HG03060 (cell line): Measurements from ENCODE around the gene SLC22A7.

Experiments
- ATAC-seq: cut with Tn5 transposase; IDR thresholded peaks from one replicate; pipeline ENCODE4 v1.9.1; 2021; ENCODE audit warnings: low read depth, moderate number of reproducible peaks; ENCODE audit not compliant: unreplicated experiment

Gene SLC22A7

GRCh38 chr6:43264599-43265145 is 33.4 kb upstream of the SLC22A7 start:
- ATAC-seq: no peak

- no peak for ATAC-seq
Measured at GRCh38 chr6:43265564-43265963, 32.5 kb upstream of the SLC22A7 start.

- no peak for ATAC-seq
Measured at GRCh38 chr6:43267619-43268354, 30.3 kb upstream of the SLC22A7 start.

GRCh38 chr6:43268355-43268700 is 29.7 kb upstream of the SLC22A7 start:
- no peak for ATAC-seq

GRCh38 chr6:43268782-43269272 is 29.2 kb upstream of the SLC22A7 start:
- ATAC-seq: no peak

GRCh38 chr6:43269273-43270007 is 28.6 kb upstream of the SLC22A7 start:
- ATAC-seq: no peak

GRCh38 chr6:43271103-43271815 is 26.8 kb upstream of the SLC22A7 start:
- no peak for ATAC-seq

- no peak for ATAC-seq
Measured at GRCh38 chr6:43271944-43272343, 26.1 kb upstream of the SLC22A7 start.

GRCh38 chr6:43273707-43274106 is 24.4 kb upstream of the SLC22A7 start:
- ATAC-seq: no peak

GRCh38 chr6:43274127-43274915 is 23.7 kb upstream of the SLC22A7 start:
- ATAC-seq: no peak

GRCh38 chr6:43274916-43275597 is 23.0 kb upstream of the SLC22A7 start:
- no peak for ATAC-seq

- no peak for ATAC-seq
Measured at GRCh38 chr6:43275801-43276576, 22.1 kb upstream of the SLC22A7 start.

GRCh38 chr6:43276577-43277305 is 21.3 kb upstream of the SLC22A7 start:
- no peak for ATAC-seq

GRCh38 chr6:43277306-43277642 is 20.8 kb upstream of the SLC22A7 start:
- ATAC-seq: no peak

GRCh38 chr6:43277643-43278523 is 20.2 kb upstream of the SLC22A7 start:
- no peak for ATAC-seq

GRCh38 chr6:43278524-43279078 is 19.5 kb upstream of the SLC22A7 start:
- ATAC-seq: no peak

- ATAC-seq: no peak
Measured at GRCh38 chr6:43280234-43280633, 17.8 kb upstream of the SLC22A7 start.
